Body of pancreas (tissue), 4 donors: Measurements from ENCODE around the gene MKS1.

ENCODE experiments used
- CTCF ChIP-seq, 7 experiments: fragments of 450-650 bp in 4 of 7; fragments of 200-600 bp in 3 of 7; sonication (generic) in 3 of 7; IDR thresholded peaks; one replicate each; pipeline ENCODE4 v1.5.1; 2016 to 2019; ENCODE audit warnings: antibody characterized with exemption in 7 of 7
- POLR2A ChIP-seq, 3 donors: fragments of 450-650 bp; IDR thresholded peaks; one replicate each; pipeline ENCODE4 v1.6.1; 2016; ENCODE audit warnings: antibody characterized with exemption in 3 of 3, mild to moderate bottlenecking in 2 of 3

GRCh38 chr17:58263773-58264172 is 44.7 kb upstream of the MKS1 start:
- TF ChIP-seq CTCF (IDR thresholded peaks at IDR 0.05) (no peak), POLR2A (IDR thresholded peaks at IDR 0.05) (no peak)
